Measurements from ENCODE around the gene PARVB. TPM values are rescaled to one million over a fixed set of nuclear protein-coding genes. Genes with fewer than 3 reads are reported as not detected.

The PARVB gene
- total RNA-seq, 1 experiment from 2014 or later, result 85.3 TPM

DNA sequence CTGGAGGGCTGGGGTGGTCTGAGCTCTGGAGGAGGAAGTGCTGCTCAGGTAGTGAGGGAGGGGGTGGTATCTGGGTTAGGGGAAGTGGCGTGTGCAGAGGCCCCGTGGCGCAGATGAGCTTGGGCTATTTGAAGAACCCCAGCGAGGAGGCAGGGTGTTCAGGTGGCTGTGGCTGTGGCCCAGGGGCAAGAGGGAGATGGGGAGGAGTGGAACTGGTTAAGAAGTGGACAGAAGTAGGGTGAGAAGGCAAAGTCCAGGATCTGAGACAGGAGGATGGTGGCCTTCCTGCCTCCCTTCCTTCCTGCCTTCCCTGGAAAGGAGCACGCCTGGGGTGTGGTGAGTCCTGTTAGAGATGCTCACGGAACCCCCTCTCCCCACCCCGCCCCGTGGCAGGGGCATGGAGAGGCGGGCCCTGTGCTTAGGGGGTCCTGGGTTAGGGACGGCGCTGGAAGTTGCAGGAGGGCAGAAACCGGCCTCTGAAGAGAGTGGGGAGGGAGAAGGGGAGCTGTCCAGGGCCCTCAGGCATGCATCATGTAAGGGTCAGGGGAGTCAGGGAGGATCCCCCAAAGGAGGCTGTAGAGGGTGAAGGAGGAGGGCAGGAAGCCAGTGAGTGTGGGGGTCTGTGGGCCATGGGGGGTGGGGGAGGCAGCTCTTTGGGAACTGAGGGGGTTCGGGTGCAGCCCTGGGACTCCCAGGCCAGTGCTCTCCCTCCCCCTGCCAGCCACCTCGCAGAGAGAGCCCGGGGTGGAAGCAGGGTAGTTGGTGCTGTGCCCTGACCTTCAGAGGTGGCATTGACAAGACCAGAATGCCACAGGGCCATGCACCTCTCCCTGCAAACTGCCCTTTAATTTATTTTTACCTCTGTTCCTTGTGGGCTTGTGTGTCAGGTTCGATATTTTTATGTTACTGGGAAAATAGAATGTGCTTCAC is 92.9 kb downstream of the PARVB start:
- H3K27me3 ChIP-seq (ENCODE audit: low read length), result no peaks in the 10 kb centered on the region
- H3K9me2 ChIP-seq (replicated peaks; ENCODE audit: low read length), result no peaks in the 10 kb centered on the region
- DNase-seq (no peak), ATAC-seq (no peak)
- no peaks in the 10 kb centered on the region for H3K79me2 ChIP-seq (ENCODE audit: low read length)
- H3K27ac ChIP-seq (ENCODE audit: low read length), result no peak overlapping the region
- no TSS peak for BruUV-seq (replicated peaks)
- intact Hi-C loops (cut with micrococcal nuclease), result no loop called here
- TF ChIP-seq, protein P1, sequence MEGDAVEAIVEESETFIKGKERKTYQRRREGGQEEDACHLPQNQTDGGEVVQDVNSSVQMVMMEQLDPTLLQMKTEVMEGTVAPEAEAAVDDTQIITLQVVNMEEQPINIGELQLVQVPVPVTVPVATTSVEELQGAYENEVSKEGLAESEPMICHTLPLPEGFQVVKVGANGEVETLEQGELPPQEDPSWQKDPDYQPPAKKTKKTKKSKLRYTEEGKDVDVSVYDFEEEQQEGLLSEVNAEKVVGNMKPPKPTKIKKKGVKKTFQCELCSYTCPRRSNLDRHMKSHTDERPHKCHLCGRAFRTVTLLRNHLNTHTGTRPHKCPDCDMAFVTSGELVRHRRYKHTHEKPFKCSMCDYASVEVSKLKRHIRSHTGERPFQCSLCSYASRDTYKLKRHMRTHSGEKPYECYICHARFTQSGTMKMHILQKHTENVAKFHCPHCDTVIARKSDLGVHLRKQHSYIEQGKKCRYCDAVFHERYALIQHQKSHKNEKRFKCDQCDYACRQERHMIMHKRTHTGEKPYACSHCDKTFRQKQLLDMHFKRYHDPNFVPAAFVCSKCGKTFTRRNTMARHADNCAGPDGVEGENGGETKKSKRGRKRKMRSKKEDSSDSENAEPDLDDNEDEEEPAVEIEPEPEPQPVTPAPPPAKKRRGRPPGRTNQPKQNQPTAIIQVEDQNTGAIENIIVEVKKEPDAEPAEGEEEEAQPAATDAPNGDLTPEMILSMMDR (conservative IDR thresholded peaks at IDR 0.05; ENCODE audit: low read depth, low read length), result no peak
- TF ChIP-seq EZH2phosphoT487 (IDR thresholded peaks at IDR 0.05; ENCODE audit: borderline replicate concordance, low read length), result no peak
- no peak for TF ChIP-seq EZH2 (IDR thresholded peaks at IDR 0.05; ENCODE audit: low read length, unreplicated experiment)
- no peaks in the 10 kb centered on the region for H3K4me1 ChIP-seq (ENCODE audit: insufficient read depth, low read length)
- POLR2A ChIA-PET (ENCODE audit: unreplicated experiment), result no interaction called here
- CTCF ChIA-PET, result no interaction called here
- H3K4me2 ChIP-seq (ENCODE audit: low read length), result no peak overlapping the region
- no peaks in the 10 kb centered on the region for H4K20me1 ChIP-seq (ENCODE audit: low read length)
- H3K9ac ChIP-seq (ENCODE audit: low read length), result no peak overlapping the region
- H3K4me3 ChIP-seq (ENCODE audit: low read length), result no peak overlapping the region
- H2AFZ ChIP-seq (ENCODE audit: low read length), result no peak overlapping the region
- H3K36me3 ChIP-seq (ENCODE audit: low read depth, low read length), result peaks cover 6% of the 10 kb centered on the region; the same call in 1 of the 2 replicates
- H3K9me3 ChIP-seq (ENCODE audit: low read length), result no peaks in the 10 kb centered on the region
- no peaks in the 10 kb centered on the region for H3F3A ChIP-seq (ENCODE audit: low read length, unreplicated experiment)

DNA sequence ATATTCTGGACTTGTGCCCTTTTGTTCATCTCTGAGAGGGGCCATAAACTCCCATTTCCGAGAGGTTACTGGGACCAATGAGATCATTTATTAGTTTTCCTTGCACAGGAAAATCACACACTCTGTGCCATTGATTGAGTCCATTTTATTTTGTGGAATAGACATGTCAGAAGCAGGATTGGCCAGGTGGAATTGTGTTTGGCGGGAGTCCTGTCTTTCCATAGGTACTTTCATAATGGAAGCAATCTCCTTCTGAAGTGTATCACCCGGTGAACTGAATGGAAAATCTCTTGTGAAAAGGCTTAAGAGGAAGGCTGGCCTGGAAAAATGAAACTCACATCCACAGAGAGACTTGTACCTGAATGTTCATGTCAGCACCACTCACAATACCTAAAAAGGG is 93.6 kb downstream of the PARVB start:
- CTCF ChIA-PET, result no interaction called here
- Histone ChIP-seq H3K4me2 (ENCODE audit: low read length) (no peak overlapping the region), H3K4me3 (ENCODE audit: low read length) (no peak overlapping the region), H3K9me3 (ENCODE audit: low read length) (no peaks in the 10 kb centered on the region), H2AFZ (ENCODE audit: low read length) (no peak overlapping the region), H3F3A (ENCODE audit: low read length, unreplicated experiment) (no peaks in the 10 kb centered on the region), H3K27ac (ENCODE audit: low read length) (no peak overlapping the region), H4K20me1 (ENCODE audit: low read length) (no peaks in the 10 kb centered on the region), H3K9me2 (replicated peaks; ENCODE audit: low read length) (no peaks in the 10 kb centered on the region), H3K27me3 (ENCODE audit: low read length) (no peaks in the 10 kb centered on the region), H3K36me3 (ENCODE audit: low read depth, low read length) (peaks cover 6% of the 10 kb centered on the region; the same call in 1 of the 2 replicates), H3K9ac (ENCODE audit: low read length) (no peak overlapping the region), H3K79me2 (ENCODE audit: low read length) (no peaks in the 10 kb centered on the region), H3K4me1 (ENCODE audit: insufficient read depth, low read length) (no peaks in the 10 kb centered on the region)
- TF ChIP-seq, protein P1 (conservative IDR thresholded peaks at IDR 0.05; ENCODE audit: low read depth, low read length), result no peak
- TF ChIP-seq EZH2 (IDR thresholded peaks at IDR 0.05; ENCODE audit: low read length, unreplicated experiment) (no peak), EZH2phosphoT487 (IDR thresholded peaks at IDR 0.05; ENCODE audit: borderline replicate concordance, low read length) (no peak)
- DNase-seq (no peak), ATAC-seq (no peak)
- intact Hi-C loops (cut with micrococcal nuclease), result no loop called here
- POLR2A ChIA-PET (ENCODE audit: unreplicated experiment), result no interaction called here
- BruUV-seq (replicated peaks), result no TSS peak

Measured in PC-3 (cell line).